GM21786 (cell line): Measurements from ENCODE around the gene C17orf67.

ENCODE experiments used
- ATAC-seq: cut with Tn5 transposase; IDR thresholded peaks from one replicate; pipeline ENCODE4 v1.9.1; 2021; ENCODE audit not compliant: unreplicated experiment

C17orf67 gene

GRCh38 chr17:56809106-56809819, 24.5 kb downstream of the C17orf67 start:
- no peak for ATAC-seq

- ATAC-seq: no peak
These were observed 25.2 kb downstream of the C17orf67 start for GRCh38 chr17:56808503-56808902.

- no peak for ATAC-seq
These were observed 26.0 kb downstream of the C17orf67 start for GRCh38 chr17:56807723-56808122.

- ATAC-seq: no peak
These were observed 26.8 kb downstream of the C17orf67 start for GRCh38 chr17:56806949-56807348.

- ATAC-seq: no peak
These were observed 29.3 kb downstream of the C17orf67 start for GRCh38 chr17:56804454-56804853.

- ATAC-seq: no peak
These were observed 30.6 kb downstream of the C17orf67 start for GRCh38 chr17:56803071-56803470.

GRCh38 chr17:56801459-56802178, 32.1 kb downstream of the C17orf67 start:
- no peak for ATAC-seq

- no peak for ATAC-seq
These were observed 34.8 kb downstream of the C17orf67 start for GRCh38 chr17:56798916-56799315.

- no peak for ATAC-seq
These were observed 37.2 kb downstream of the C17orf67 start for GRCh38 chr17:56796536-56796935.

- ATAC-seq: no peak
These were observed 38.4 kb downstream of the C17orf67 start for GRCh38 chr17:56795221-56795865.

GRCh38 chr17:56793957-56794356, 39.8 kb downstream of the C17orf67 start:
- no peak for ATAC-seq

- ATAC-seq: no peak
These were observed 40.2 kb downstream of the C17orf67 start for GRCh38 chr17:56793531-56793930.

- no peak for ATAC-seq
These were observed 41.5 kb downstream of the C17orf67 start for GRCh38 chr17:56792267-56792666.

GRCh38 chr17:56786989-56787482, 46.7 kb downstream of the C17orf67 start:
- ATAC-seq: peak; percentile 85

- no peak for ATAC-seq
These were observed 47.6 kb downstream of the C17orf67 start for GRCh38 chr17:56785997-56786680.

- ATAC-seq: no peak
These were observed 48.3 kb downstream of the C17orf67 start for GRCh38 chr17:56785405-56785804.

- ATAC-seq: no peak
These were observed 51.4 kb downstream of the C17orf67 start for GRCh38 chr17:56782338-56782737.

- no peak for ATAC-seq
These were observed 51.8 kb downstream of the C17orf67 start for GRCh38 chr17:56781906-56782305.

GRCh38 chr17:56779898-56780777, 53.6 kb downstream of the C17orf67 start:
- peak; percentile 94 for ATAC-seq

- ATAC-seq: no peak
These were observed 54.4 kb downstream of the C17orf67 start for GRCh38 chr17:56779322-56779721.
